Neutrophil (primary cell): ENCODE results near the gene FBXO3.
"Not testable (repeated sequence)": the region's sequence is repeated elsewhere in the genome, so short reads cannot be mapped to it uniquely, and the experiment has no call there.

Experiments
- H3K27ac ChIP-seq: fragments of 200-600 bp; sonication (generic); 2 replicates; pipeline ENCODE4 v1.5.1; 2016; ENCODE audit warnings: mild to moderate bottlenecking, moderate library complexity
- H3K27me3 ChIP-seq: fragments of 200-600 bp; sonication (generic); 2 replicates; pipeline ENCODE4 v1.6.0; 2016; ENCODE audit warnings: mild to moderate bottlenecking
- H3K36me3 ChIP-seq: fragments of 200-600 bp; sonication (generic); 2 replicates; pipeline ENCODE4 v1.5.1; 2017
- H3K4me1 ChIP-seq, 2 experiments: fragments of 200-600 bp in 1 of 2; sonication (generic) in 1 of 2; 1 replicate in 1 of 2; 2 replicates in 1 of 2; pipeline versions ENCODE4 v1.5.1 to v1.6.1; 2013 to 2016; ENCODE audit warnings: low read depth in 1 of 2, low read length in 1 of 2, mild to moderate bottlenecking in 1 of 2, moderate library complexity in 1 of 2; ENCODE audit not compliant: control insufficient read depth in 1 of 2, insufficient read depth in 1 of 2
- H3K4me3 ChIP-seq, 2 experiments: fragments of 200-600 bp in 1 of 2; sonication (generic) in 1 of 2; 1 replicate in 1 of 2; 2 replicates in 1 of 2; pipeline ENCODE4 v1.5.1; 2013 to 2016; ENCODE audit warnings: low read depth in 1 of 2, low read length in 1 of 2, mild to moderate bottlenecking in 1 of 2, moderate library complexity in 1 of 2
- H3K9me3 ChIP-seq: fragments of 200-600 bp; sonication (generic); 2 replicates; pipeline ENCODE4 v1.5.1; 2016
- TF ChIP-seq, protein P1 (sequence below): fragments of 200-600 bp; sonication (generic); IDR thresholded peaks from 2 replicates; pipeline ENCODE4 v1.5.1; 2016; ENCODE audit warnings: antibody characterized with exemption

FBXO3 gene

DNA sequence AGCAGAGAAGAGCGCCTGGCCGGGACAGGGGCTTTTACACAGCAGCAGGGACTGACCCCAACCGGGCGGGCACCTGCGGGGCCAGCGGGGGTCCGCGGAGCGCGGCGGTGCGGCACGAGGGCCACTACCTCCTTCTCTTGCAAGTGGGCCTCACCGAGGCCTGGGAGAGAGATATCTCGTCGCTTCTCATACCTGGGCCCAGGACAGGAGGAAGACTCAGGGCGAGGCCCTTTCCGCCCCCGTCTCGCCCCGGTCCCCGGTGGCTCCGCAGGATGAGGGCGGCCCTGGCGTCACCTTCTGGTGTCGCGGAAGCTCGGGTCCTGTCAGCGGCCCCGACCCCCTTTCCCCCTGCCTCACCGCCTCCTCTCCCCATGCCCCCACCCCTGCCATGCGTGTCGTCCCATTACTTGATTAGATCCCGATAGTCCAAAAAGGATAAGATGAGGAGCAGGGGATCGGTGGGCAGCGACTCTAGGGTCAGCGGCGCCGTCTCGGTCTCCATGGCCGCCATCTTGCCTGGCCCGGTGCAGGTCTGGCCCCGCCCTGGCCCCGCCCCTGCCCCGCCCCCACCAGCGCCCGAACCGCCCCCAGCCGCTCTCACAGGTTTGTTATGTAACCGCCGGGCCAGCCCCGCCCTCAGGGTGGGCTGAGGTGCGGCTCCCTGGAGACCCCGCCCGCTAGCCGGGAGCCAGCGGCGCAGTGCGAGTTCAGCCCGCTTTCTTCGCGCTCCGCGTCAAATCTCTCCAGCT is at the start of gene FBXO3:
Gene FBXO3 (minus strand): TSS at position 534 of the 749 bp plus-strand sequence. CDS start 23 bp downstream, at position 511.
- TF ChIP-seq, protein P1, sequence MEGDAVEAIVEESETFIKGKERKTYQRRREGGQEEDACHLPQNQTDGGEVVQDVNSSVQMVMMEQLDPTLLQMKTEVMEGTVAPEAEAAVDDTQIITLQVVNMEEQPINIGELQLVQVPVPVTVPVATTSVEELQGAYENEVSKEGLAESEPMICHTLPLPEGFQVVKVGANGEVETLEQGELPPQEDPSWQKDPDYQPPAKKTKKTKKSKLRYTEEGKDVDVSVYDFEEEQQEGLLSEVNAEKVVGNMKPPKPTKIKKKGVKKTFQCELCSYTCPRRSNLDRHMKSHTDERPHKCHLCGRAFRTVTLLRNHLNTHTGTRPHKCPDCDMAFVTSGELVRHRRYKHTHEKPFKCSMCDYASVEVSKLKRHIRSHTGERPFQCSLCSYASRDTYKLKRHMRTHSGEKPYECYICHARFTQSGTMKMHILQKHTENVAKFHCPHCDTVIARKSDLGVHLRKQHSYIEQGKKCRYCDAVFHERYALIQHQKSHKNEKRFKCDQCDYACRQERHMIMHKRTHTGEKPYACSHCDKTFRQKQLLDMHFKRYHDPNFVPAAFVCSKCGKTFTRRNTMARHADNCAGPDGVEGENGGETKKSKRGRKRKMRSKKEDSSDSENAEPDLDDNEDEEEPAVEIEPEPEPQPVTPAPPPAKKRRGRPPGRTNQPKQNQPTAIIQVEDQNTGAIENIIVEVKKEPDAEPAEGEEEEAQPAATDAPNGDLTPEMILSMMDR = peak; percentile 13
- Histone ChIP-seq H3K9me3 (no peaks in the 10 kb centered on the region), H3K27ac (peak within 1 kb of the TSS; percentile 60), H3K4me3 (peak within 1 kb of the TSS; percentile 89 to 98), H3K27me3 (peaks cover 47% of the 10 kb centered on the region), H3K36me3 (peaks cover 14% of the 10 kb centered on the region), H3K4me1 (peaks cover 21 to 25% of the 10 kb centered on the region in 2 experiments)

DNA sequence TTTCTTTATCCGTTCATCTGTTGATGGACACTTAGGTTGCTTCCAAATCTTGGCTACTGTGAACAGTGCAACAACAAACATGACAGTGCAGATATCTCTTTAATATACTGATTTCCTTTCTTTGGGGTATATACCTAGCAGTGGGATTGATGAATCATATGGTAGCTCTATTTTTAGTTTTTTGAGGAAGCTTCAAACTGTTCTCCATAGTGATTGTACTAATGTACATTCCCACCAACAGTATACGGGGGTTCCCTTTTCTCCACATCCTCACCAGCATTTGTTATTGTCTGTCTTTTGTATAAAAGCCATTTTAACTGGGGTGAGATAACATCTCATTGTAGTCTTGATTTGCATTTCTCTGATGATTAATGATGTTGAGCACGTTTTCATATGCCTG is 48.7 kb upstream of the FBXO3 start:
- not testable (repeated sequence) for H3K27ac ChIP-seq, H3K4me1 ChIP-seq, H3K4me3 ChIP-seq, H3K9me3 ChIP-seq, H3K36me3 ChIP-seq
- H3K27me3 ChIP-seq = peaks cover 97% of the 10 kb centered on the region

GRCh38 chr11:33819278-33820035 is 45.1 kb upstream of the FBXO3 start:
- Histone ChIP-seq H3K9me3 (no peaks in the 10 kb centered on the region), H3K27me3 (peaks cover 67% of the 10 kb centered on the region), H3K36me3 (no peaks in the 10 kb centered on the region), H3K4me1 (no peaks in the 10 kb centered on the region), H3K27ac (no peak overlapping the region), H3K4me3 (no peak overlapping the region)
- TF ChIP-seq, protein P1 = no peak

DNA sequence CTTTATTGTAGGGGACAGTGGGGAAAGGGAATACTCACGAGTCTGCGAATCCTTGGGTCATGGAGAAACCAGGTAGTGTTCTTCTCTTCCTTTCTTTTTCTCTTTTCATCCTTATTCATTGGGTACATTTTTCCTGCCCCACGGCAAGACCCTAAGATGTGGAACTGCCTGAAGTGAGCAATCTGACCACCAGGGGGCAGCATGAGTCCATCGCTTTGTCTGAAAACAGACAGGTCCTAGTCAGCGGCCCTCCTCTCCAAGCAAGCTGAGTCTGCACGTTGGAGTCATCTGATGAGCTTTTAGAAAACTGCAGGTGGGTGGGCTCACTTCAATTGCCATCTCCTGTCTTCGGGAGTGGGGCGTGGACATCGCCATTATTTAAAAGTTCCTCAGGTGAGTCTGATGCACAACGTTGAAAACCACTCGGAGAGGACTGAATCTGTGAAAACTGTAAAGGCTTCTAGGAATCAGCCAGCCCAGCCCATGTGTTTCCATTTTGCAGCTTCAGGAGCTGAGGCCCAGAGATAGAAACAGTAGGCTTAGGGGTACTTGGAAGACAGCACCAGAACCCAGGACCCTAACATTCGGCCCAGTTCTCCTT is 34.0 kb upstream of the FBXO3 start:
- Histone ChIP-seq H3K27me3 (peaks cover 51% of the 10 kb centered on the region), H3K4me1 (no peaks in the 10 kb centered on the region), H3K4me3 (no peak overlapping the region), H3K27ac (no peak overlapping the region), H3K36me3 (no peaks in the 10 kb centered on the region), H3K9me3 (no peaks in the 10 kb centered on the region)
- TF ChIP-seq, protein P1 = peak; percentile 92

DNA sequence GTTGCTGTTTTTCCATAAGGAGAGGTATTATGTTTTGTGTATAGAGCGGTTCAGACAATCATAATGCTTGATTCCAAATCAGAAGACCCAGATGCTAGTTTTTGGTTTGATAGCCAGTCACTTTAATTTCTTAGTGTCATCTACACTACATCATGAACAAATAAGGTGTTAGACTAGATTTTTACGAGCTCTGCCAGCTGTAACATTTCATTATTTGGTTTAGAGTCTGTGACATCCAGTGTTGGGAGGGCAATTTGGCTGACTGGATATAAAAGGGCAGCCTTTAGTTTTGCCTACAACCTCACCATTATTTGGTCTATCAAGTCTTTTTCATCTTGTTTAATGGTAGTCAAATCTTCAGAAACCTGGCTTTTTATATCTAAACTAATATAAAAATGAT is 30.2 kb upstream of the FBXO3 start:
- Histone ChIP-seq H3K9me3 (no peaks in the 10 kb centered on the region), H3K27me3 (peaks cover 75% of the 10 kb centered on the region), H3K36me3 (no peaks in the 10 kb centered on the region), H3K27ac (no peak overlapping the region), H3K4me1 (no peaks in the 10 kb centered on the region), H3K4me3 (no peak overlapping the region)
- TF ChIP-seq, protein P1 = no peak
